Stimulated activated CD8-positive, alpha-beta memory T cell treated with anti-CD3 and anti-CD28 coated beads, Interleukin-7, amount 100 ng/mL, for 48 hours (primary cell): ENCODE measurements around the gene OLFM1.

ENCODE experiments used
- DNase-seq, 2 donors: peaks; one replicate each; pipeline ENCODE4 v3.0.0-alpha.2; 2020; ENCODE audit warnings: low read depth in 1 of 2; ENCODE audit errors: extremely low read depth in 1 of 2

OLFM1 gene

GRCh38 chr9:135087899-135088347, 455 bp downstream of the OLFM1 start:
- no peak for DNase-seq

GRCh38 chr9:135088348-135088978, 995 bp downstream of the OLFM1 start:
- DNase-seq: no peak

GRCh38 chr9:135088979-135089847, 1.7 kb downstream of the OLFM1 start:
- no peak for DNase-seq

GRCh38 chr9:135090081-135090480, 2.6 kb downstream of the OLFM1 start:
- no peak for DNase-seq

GRCh38 chr9:135090547-135090946, 3.1 kb downstream of the OLFM1 start:
- no peak for DNase-seq

- no peak for DNase-seq
Observed at GRCh38 chr9:135091545-135091944, 4.1 kb downstream of the OLFM1 start.

GRCh38 chr9:135093111-135093510, 5.6 kb downstream of the OLFM1 start:
- DNase-seq: no peak

- no peak for DNase-seq
Observed at GRCh38 chr9:135093911-135094584, 6.6 kb downstream of the OLFM1 start.

GRCh38 chr9:135095470-135096407, 8.3 kb downstream of the OLFM1 start:
- DNase-seq: no peak

GRCh38 chr9:135096408-135096895, 9.0 kb downstream of the OLFM1 start:
- no peak for DNase-seq

- no peak for DNase-seq
Observed at GRCh38 chr9:135098400-135099105, 11.1 kb downstream of the OLFM1 start.

- DNase-seq: no peak
Observed at GRCh38 chr9:135099574-135099973, 12.1 kb downstream of the OLFM1 start.

- no peak for DNase-seq
Observed at GRCh38 chr9:135100241-135100681, 12.8 kb downstream of the OLFM1 start.

GRCh38 chr9:135100725-135101410, 13.4 kb downstream of the OLFM1 start:
- no peak for DNase-seq

- DNase-seq: no peak
Observed at GRCh38 chr9:135101486-135101885, 14.0 kb downstream of the OLFM1 start.

GRCh38 chr9:135101926-135102325, 14.5 kb downstream of the OLFM1 start:
- DNase-seq: no peak

GRCh38 chr9:135102331-135102730, 14.9 kb downstream of the OLFM1 start:
- DNase-seq: no peak

GRCh38 chr9:135103001-135103446, 15.6 kb downstream of the OLFM1 start:
- DNase-seq: no peak
